Coronary artery (tissue), 2 donors: ENCODE measurements around the gene ABR.

Experiments used
- DNase-seq: peaks from one replicate; pipeline ENCODE4 v3.0.0-alpha.2; 2017; ENCODE audit warnings: low spot score
- H3K27ac ChIP-seq, 2 donors: fragments of 200-600 bp; sonication (generic); one replicate each; pipeline ENCODE4 v1.5.1; 2016 to 2019
- H3K4me3 ChIP-seq: fragments of 200-600 bp; sonication (generic); 2 replicates; pipeline ENCODE4 v1.5.1; 2016; ENCODE audit warnings: mild to moderate bottlenecking, moderate library complexity
- TF ChIP-seq, protein P1 (sequence below): fragments of 200-600 bp; sonication (generic); IDR thresholded peaks from one replicate; pipeline ENCODE4 v1.5.1; 2019; ENCODE audit warnings: antibody characterized with exemption

The ABR gene

DNA sequence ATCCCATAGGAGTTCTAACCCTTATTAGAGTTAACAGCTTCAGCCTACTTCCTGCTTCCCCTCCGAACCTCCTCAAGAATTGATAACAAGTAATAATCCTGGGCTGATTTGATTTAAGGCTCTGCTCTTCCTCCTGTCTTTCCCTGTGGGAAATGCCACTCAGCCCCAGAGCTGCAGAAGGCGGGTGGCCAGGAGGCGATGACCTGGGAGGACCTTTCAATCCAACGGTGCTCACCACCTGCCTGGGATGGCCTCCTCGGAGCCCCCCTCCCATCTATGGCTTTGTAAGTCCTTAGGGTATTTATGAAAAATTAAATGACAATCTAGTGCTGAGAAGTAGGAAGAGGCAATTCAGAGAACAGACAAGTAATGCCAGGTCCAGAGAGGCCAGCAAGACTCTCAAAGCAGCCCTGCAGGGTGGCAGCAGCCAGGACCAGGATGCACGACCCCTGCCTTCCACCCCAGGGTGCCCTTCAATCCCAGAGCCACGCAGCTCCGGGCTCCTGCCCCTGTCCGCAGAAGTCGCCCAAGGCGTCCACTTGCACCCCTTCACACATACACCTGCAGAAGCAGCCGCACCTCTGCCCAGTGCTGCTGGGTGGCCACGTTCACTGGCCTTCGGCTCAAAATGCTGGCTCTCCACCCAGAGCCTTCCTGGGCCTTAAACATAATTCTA lies 34.3 kb downstream of the ABR start:
- TF ChIP-seq, protein P1, sequence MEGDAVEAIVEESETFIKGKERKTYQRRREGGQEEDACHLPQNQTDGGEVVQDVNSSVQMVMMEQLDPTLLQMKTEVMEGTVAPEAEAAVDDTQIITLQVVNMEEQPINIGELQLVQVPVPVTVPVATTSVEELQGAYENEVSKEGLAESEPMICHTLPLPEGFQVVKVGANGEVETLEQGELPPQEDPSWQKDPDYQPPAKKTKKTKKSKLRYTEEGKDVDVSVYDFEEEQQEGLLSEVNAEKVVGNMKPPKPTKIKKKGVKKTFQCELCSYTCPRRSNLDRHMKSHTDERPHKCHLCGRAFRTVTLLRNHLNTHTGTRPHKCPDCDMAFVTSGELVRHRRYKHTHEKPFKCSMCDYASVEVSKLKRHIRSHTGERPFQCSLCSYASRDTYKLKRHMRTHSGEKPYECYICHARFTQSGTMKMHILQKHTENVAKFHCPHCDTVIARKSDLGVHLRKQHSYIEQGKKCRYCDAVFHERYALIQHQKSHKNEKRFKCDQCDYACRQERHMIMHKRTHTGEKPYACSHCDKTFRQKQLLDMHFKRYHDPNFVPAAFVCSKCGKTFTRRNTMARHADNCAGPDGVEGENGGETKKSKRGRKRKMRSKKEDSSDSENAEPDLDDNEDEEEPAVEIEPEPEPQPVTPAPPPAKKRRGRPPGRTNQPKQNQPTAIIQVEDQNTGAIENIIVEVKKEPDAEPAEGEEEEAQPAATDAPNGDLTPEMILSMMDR: no peak
- Histone ChIP-seq H3K27ac (no peak overlapping the region), H3K4me3 (no peak overlapping the region)
- no peak for DNase-seq

DNA sequence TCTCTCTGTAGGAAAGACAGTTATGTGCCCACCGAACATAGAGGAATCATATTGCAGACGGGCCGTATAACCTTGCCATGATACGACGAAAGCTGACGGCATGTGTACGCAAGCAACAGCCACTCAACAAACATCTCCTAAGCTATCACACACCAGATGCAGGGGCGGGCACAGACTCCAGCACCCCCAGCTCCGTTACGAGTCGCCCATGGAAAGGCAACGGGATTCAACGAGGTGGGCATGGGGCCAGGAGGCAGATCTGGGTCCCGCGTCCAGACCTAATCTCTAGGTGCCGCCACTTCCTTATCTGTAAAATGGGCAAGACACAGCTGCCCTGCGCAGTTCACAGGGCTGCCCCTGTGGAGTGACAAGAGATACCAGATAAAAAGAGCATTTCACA lies 35.6 kb downstream of the ABR start:
- Histone ChIP-seq H3K27ac (no peak overlapping the region), H3K4me3 (no peak overlapping the region)
- DNase-seq: no peak
- TF ChIP-seq, protein P1: no peak

DNA sequence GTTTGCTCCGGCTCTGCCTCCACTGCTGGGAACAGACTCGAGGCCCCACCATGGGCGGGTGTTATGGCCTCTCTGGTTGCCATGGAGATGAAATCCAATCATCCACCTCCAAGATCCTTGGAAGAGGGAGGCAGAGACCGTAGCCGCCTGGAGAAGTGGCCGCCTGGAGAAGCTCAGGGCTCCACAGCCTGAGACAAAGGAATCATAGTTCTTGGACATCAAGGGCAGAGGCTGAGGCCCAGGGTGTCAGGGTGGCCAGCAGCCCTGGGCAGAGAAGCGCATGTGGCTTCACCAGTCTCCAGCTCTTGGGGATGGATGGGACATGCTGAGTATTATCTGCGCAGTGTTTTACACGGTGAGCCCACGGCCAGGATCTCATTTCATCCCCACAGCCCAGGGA lies 36.2 kb downstream of the ABR start:
- TF ChIP-seq, protein P1: no peak
- no peak overlapping the region for H3K4me3 ChIP-seq
- no peak overlapping the region for H3K27ac ChIP-seq
- no peak for DNase-seq

GRCh38 chr17:1142561-1142971 lies 37.2 kb downstream of the ABR start:
- TF ChIP-seq, protein P1: no peak
- no peak for DNase-seq
- no peak overlapping the region for H3K27ac ChIP-seq
- H3K4me3 ChIP-seq: no peak overlapping the region

- Histone ChIP-seq H3K4me3 (no peak overlapping the region), H3K27ac (no peak overlapping the region)
- no peak for DNase-seq
- TF ChIP-seq, protein P1: no peak
Measured at GRCh38 chr17:1137465-1137894, 42.3 kb downstream of the ABR start.

DNA sequence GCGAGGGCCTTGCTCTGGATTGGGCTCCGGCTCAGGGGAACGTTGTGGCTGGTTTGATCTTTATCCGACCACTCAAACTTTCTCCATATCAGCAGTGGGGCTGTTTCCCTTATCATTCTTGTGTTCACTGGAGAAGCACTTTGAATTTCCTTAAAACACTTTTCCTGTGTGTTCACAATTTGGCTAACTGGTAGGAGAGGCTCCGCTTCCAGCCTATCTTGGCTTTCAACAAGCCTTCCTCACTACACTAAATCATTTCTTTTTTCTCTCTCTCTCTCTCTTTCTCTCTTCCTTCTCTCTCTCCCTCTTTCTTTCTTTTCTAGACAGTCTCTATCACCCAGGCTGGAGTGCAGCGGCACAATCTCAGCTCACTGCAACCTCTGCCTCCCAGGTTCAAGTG lies 43.0 kb downstream of the ABR start:
- H3K4me3 ChIP-seq: no peak overlapping the region
- H3K27ac ChIP-seq: no peak overlapping the region
- no peak for DNase-seq
- TF ChIP-seq, protein P1: no peak

GRCh38 chr17:1134634-1135324 lies 45.0 kb downstream of the ABR start:
- TF ChIP-seq, protein P1: no peak
- DNase-seq: no peak
- peak overlapping the region; percentile 48 for H3K4me3 ChIP-seq
- H3K27ac ChIP-seq: peak overlapping the region; percentile 42 to 76
